Natural killer cell (primary cell): ENCODE results near the gene DOCK1. TPM values are rescaled to one million over a fixed set of nuclear protein-coding genes. Genes with fewer than 3 reads are reported as not detected.

Experiments
- ATAC-seq, 3 donors: fragments of 150-1000 bp in 2 of 3; fragments of 200-7000 bp in 1 of 3; cut with Tn5 transposase; 1 replicate in 1 of 3; 2 replicates in 2 of 3; pipeline ENCODE4 v1.10.0; 2021; ENCODE audit warnings: mild to moderate bottlenecking in 2 of 3, moderate library complexity in 2 of 3
- DNase-seq, 2 donors: peaks; one replicate each; pipeline versions ENCODE4 v3.0.0 to v3.0.0-alpha.2; 2013 to 2021; ENCODE audit warnings: mixed read lengths in 1 of 2
- H3K27ac ChIP-seq: one replicate; pipeline ENCODE4 v1.5.1; 2013; ENCODE audit warnings: mild to moderate bottlenecking, low read length
- H3K27me3 ChIP-seq: one replicate; pipeline ENCODE4 v1.6.1; 2013; ENCODE audit warnings: low read length; ENCODE audit not compliant: control insufficient read depth, insufficient read depth
- H3K36me3 ChIP-seq: one replicate; pipeline ENCODE4 v1.6.1; 2013; ENCODE audit warnings: low read length; ENCODE audit not compliant: control insufficient read depth, insufficient read depth
- H3K4me1 ChIP-seq: one replicate; pipeline ENCODE4 v1.6.1; 2013; ENCODE audit warnings: low read length; ENCODE audit not compliant: control insufficient read depth, insufficient read depth
- H3K4me3 ChIP-seq: one replicate; pipeline ENCODE4 v1.5.1; 2013; ENCODE audit warnings: low read length
- H3K9me3 ChIP-seq: one replicate; pipeline ENCODE4 v1.6.1; 2013; ENCODE audit warnings: low read length; ENCODE audit not compliant: control insufficient read depth, insufficient read depth
- H3K27ac Mint-ChIP-seq, 2 donors: one replicate each; pipeline ENCODE4 v1.8.0; 2022; ENCODE audit warnings: mild to moderate bottlenecking in 2 of 2, mixed read lengths in 2 of 2, moderate library complexity in 1 of 2
- H3K27me3 Mint-ChIP-seq, 2 donors: one replicate each; pipeline ENCODE4 v1.8.0; 2022; ENCODE audit warnings: low read depth in 2 of 2, mixed read lengths in 2 of 2
- H3K36me3 Mint-ChIP-seq: one replicate; pipeline ENCODE4 v1.8.0; 2022; ENCODE audit warnings: mixed read lengths
- H3K4me1 Mint-ChIP-seq, 2 donors: one replicate each; pipeline ENCODE4 v1.8.0; 2022; ENCODE audit warnings: mixed read lengths in 2 of 2
- H3K4me3 Mint-ChIP-seq: one replicate; pipeline ENCODE4 v1.8.0; 2022; ENCODE audit warnings: mild to moderate bottlenecking, moderate library complexity, mixed read lengths
- H3K9me3 Mint-ChIP-seq, 2 donors: one replicate each; pipeline ENCODE4 v1.8.0; 2022; ENCODE audit warnings: mixed read lengths in 2 of 2
- WGBS: methylation state at CpG from one replicate; pipeline ENCODE4 v1.1.7; 2013; ENCODE audit warnings: missing lambda C conversion rate; ENCODE audit not compliant: insufficient coverage; 5-methylcytosine and 5-hydroxymethylcytosine counted together
- intact Hi-C: fragments of 100-400 bp; cut with micrococcal nuclease; formaldehyde crosslinking; loops from one replicate; pipeline ENCODE4 v1.14.2; 2022
- total RNA-seq, 4 donors: library from RNA; stranded (reverse); fragments of 120-200 nt in 1 of 4; gene quantifications; one replicate each; pipeline versions ENCODE4 v1.2.3 to v1.2.4, GENCODE V29; 2013 to 2022
- TF ChIP-seq, protein P1 (sequence below): fragments of 200-600 bp; IDR thresholded peaks from one replicate; pipeline ENCODE4 v1.8.0; 2022; ENCODE audit warnings: antibody characterized with exemption

DOCK1 gene
- total RNA-seq, 3 donors from 2014 or later (not counting 1 experiment from before 2014, with no cell fraction given): 0.07 to 0.12 (median 0.08) TPM

DNA sequence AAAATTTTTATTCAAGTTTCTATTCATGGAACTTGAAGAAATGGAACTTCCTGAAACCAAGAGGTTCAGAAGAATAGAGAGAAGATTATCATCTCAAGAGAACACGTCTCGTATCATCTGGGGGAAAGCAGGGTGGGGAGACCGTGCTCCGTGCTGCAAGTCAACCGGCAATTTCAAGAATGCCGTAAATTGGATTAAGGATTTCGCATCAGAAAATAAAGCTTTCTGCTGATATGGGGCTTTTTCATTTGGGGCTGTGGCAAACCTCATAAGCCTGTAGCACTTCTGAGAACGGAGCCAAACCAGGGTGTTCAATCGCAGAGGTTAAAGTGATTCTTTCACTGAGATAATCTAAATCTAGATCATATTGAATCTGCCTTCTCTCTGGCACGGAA lies 493.7 kb downstream of the DOCK1 start:
- DNase-seq (no peak), ATAC-seq (no peak)
- Histone ChIP-seq H3K27ac (no peak overlapping the region), H3K27me3 (no peaks in the 10 kb centered on the region), H3K36me3 (no peaks in the 10 kb centered on the region), H3K9me3 (no peaks in the 10 kb centered on the region), H3K4me3 (no peak overlapping the region), H3K4me1 (no peaks in the 10 kb centered on the region)
- no peak overlapping the region for H3K27ac Mint-ChIP-seq
- TF ChIP-seq, protein P1, sequence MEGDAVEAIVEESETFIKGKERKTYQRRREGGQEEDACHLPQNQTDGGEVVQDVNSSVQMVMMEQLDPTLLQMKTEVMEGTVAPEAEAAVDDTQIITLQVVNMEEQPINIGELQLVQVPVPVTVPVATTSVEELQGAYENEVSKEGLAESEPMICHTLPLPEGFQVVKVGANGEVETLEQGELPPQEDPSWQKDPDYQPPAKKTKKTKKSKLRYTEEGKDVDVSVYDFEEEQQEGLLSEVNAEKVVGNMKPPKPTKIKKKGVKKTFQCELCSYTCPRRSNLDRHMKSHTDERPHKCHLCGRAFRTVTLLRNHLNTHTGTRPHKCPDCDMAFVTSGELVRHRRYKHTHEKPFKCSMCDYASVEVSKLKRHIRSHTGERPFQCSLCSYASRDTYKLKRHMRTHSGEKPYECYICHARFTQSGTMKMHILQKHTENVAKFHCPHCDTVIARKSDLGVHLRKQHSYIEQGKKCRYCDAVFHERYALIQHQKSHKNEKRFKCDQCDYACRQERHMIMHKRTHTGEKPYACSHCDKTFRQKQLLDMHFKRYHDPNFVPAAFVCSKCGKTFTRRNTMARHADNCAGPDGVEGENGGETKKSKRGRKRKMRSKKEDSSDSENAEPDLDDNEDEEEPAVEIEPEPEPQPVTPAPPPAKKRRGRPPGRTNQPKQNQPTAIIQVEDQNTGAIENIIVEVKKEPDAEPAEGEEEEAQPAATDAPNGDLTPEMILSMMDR: no peak
- no peaks in the 10 kb centered on the region for H3K9me3 Mint-ChIP-seq
- 90% methylated on average over 10 of the region's 10 CpGs for WGBS
- H3K4me1 Mint-ChIP-seq: no peaks in the 10 kb centered on the region
- H3K27me3 Mint-ChIP-seq: no peaks in the 10 kb centered on the region
- intact Hi-C loops: no loop called here
- no peak overlapping the region for H3K4me3 Mint-ChIP-seq
- H3K36me3 Mint-ChIP-seq: no peaks in the 10 kb centered on the region

DNA sequence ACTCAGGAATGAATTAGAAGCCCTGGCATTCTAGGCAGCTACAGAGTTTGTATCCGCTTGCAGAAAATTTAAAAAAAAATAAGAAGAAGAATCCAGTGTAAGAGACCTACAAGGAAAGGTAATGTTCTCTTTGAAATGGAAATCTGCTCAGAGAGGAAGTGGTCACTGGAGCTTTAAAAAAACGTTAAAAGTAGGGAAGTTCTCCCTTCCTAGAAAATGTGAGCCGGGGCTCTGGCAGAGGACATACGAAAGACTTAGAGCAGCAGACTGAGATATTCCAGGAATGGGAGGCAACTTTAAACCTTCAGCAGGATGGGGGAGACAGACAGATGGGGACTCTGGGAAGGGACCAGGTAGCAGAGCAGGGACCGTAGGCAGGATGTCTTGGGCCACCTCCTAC lies 494.4 kb downstream of the DOCK1 start:
- ATAC-seq: no peak
- no peaks in the 10 kb centered on the region for H3K27me3 ChIP-seq
- no peaks in the 10 kb centered on the region for H3K4me1 ChIP-seq
- H3K9me3 Mint-ChIP-seq: no peaks in the 10 kb centered on the region
- TF ChIP-seq, protein P1: no peak
- intact Hi-C loops: no loop called here
- H3K36me3 Mint-ChIP-seq: no peaks in the 10 kb centered on the region
- no peak overlapping the region for H3K4me3 ChIP-seq
- no peak overlapping the region for H3K4me3 Mint-ChIP-seq
- no peaks in the 10 kb centered on the region for H3K9me3 ChIP-seq
- no peak overlapping the region for H3K27ac Mint-ChIP-seq
- no peaks in the 10 kb centered on the region for H3K27me3 Mint-ChIP-seq
- no peaks in the 10 kb centered on the region for H3K4me1 Mint-ChIP-seq
- WGBS: 58% methylated on average over 5 of the region's 5 CpGs
- no peak for DNase-seq
- H3K27ac ChIP-seq: no peak overlapping the region
- H3K36me3 ChIP-seq: no peaks in the 10 kb centered on the region

DNA sequence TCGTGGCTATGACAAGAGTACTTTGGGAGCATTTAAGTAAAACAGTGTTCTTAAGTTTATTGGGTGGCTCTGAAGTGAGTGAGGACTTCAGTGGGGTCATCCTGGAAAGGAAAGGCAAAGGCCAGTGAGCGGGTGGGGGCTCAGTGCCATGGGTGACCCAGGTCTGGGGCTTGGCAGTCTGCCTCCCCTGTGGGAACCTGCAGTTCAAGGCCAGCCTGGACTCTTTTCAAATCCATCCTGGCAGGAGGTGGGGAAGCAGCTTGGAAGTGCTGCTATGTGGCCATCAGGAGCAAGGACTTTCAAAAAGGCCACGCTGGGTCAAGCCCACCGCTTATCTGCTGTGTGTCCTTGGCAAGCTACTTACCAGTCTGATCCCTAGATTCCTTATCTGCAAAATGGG lies 495.0 kb downstream of the DOCK1 start:
- Mint-ChIP-seq H3K36me3 (no peaks in the 10 kb centered on the region), H3K27ac (no peak overlapping the region), H3K4me3 (no peak overlapping the region), H3K9me3 (no peaks in the 10 kb centered on the region), H3K4me1 (no peaks in the 10 kb centered on the region), H3K27me3 (no peaks in the 10 kb centered on the region)
- ATAC-seq: no peak
- WGBS: 92% methylated on average over 3 of the region's 4 CpGs
- Histone ChIP-seq H3K9me3 (no peaks in the 10 kb centered on the region), H3K27me3 (no peaks in the 10 kb centered on the region), H3K4me3 (no peak overlapping the region), H3K27ac (no peak overlapping the region), H3K4me1 (no peaks in the 10 kb centered on the region), H3K36me3 (no peaks in the 10 kb centered on the region)
- intact Hi-C loops: no loop called here
- no peak for DNase-seq
- TF ChIP-seq, protein P1: no peak

DNA sequence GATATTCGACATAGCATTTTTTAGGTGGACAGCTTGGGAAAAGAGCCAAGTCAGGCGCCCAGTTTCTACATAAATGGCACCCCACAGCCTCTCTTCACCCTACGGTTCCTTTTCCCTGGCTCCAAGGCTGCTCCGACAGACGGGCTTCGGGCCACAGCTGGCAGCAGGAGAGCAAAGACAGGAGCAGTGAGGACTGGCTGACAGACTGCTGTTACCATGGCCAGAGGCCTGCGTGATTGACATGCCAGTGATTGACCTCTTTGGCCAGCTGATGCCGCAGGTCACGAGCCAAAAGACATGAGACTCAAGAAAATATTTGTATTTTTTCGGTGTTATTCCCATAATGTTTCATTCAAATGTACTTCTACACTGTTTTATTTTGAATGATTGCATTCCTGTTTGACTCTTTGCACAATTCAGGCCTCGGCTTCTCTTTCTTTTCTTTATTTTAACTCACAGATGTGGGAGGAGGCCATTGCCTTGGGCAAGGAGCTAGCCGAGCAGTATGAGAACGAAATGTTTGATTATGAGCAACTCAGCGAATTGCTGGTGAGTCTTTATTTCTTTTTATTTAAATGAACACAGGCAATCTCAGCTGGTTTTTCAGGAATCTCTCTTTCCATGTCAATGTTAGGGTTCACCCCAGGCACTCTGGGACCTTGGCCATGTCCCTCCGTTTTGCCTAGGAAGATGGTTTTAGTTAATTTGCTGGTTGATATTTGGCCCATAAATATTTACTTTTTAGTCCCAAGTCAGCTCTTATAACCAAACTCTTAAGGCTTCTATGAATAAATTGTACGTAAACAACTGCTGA lies 497.6 kb downstream of the DOCK1 start:
- Mint-ChIP-seq H3K27ac (no peak overlapping the region), H3K36me3 (no peaks in the 10 kb centered on the region), H3K4me3 (no peak overlapping the region), H3K9me3 (no peaks in the 10 kb centered on the region), H3K27me3 (no peaks in the 10 kb centered on the region), H3K4me1 (no peaks in the 10 kb centered on the region)
- 91% methylated on average over 15 of the region's 16 CpGs for WGBS
- TF ChIP-seq, protein P1: no peak
- no peaks in the 10 kb centered on the region for H3K36me3 ChIP-seq
- no peaks in the 10 kb centered on the region for H3K9me3 ChIP-seq
- H3K27me3 ChIP-seq: no peaks in the 10 kb centered on the region
- no peak overlapping the region for H3K27ac ChIP-seq
- H3K4me1 ChIP-seq: no peaks in the 10 kb centered on the region
- no peak for ATAC-seq
- DNase-seq: no peak
- no peak overlapping the region for H3K4me3 ChIP-seq
- intact Hi-C loops: no loop called here
